Gastrocnemius medialis (tissue), 4 donors: ENCODE results near the gene RAMACL. TPM values are rescaled to one million over a fixed set of nuclear protein-coding genes. Genes with fewer than 3 reads are reported as not detected.

Source experiments
- ATAC-seq, 2 donors: fragments of 150-250 bp; one replicate each; pipeline ENCODE4 v1.9.1; 2016
- DNase-seq, 2 donors: peaks; one replicate each; pipeline ENCODE4 v3.0.0-alpha.2; 2019
- H3K27ac ChIP-seq, 4 donors: fragments of 200-600 bp; sonication (generic); 1 replicate in 1 of 4; 2 replicates in 3 of 4; pipeline ENCODE4 v1.5.1; 2016 to 2018; ENCODE audit warnings: mild to moderate bottlenecking in 2 of 4, moderate library complexity in 1 of 4
- H3K27me3 ChIP-seq, 3 donors: fragments of 200-600 bp; sonication (generic) in 2 of 3; 1 replicate in 1 of 3; 2 replicates in 2 of 3; pipeline versions ENCODE4 v1.5.1 to v1.6.0; 2016 to 2019; ENCODE audit warnings: mild to moderate bottlenecking in 1 of 3, moderate library complexity in 1 of 3
- H3K36me3 ChIP-seq, 2 donors: fragments of 200-600 bp; sonication (generic) in 1 of 2; one replicate each; pipeline ENCODE4 v1.5.1; 2017 to 2018
- H3K4me1 ChIP-seq, 2 donors: fragments of 200-600 bp; sonication (generic) in 1 of 2; one replicate each; pipeline ENCODE4 v1.5.1; 2016 to 2017; ENCODE audit warnings: mild to moderate bottlenecking in 2 of 2
- H3K4me3 ChIP-seq, 4 donors: fragments of 200-600 bp; sonication (generic) in 3 of 4; 1 replicate in 1 of 4; 2 replicates in 3 of 4; pipeline ENCODE4 v1.5.1; 2016 to 2019; ENCODE audit warnings: mild to moderate bottlenecking in 2 of 4
- H3K9me3 ChIP-seq, 3 donors: fragments of 200-600 bp; sonication (generic) in 2 of 3; 1 replicate in 1 of 3; 2 replicates in 2 of 3; pipeline ENCODE4 v1.5.1; 2016 to 2019
- POLR2A ChIP-seq, 2 donors: fragments of 450-650 bp; IDR thresholded peaks; one replicate each; pipeline ENCODE4 v1.6.1; 2017; ENCODE audit warnings: antibody characterized with exemption in 2 of 2, mild to moderate bottlenecking in 2 of 2, moderate library complexity in 2 of 2
- in situ Hi-C, 4 donors: fragments of 200-750 bp; cut with MboI; loops; one replicate each; pipeline versions ENCODE4 v1.15.0 to v1.8.0; 2017; ENCODE audit warnings: low sequenced_read_pairs in 4 of 4
- intact Hi-C: fragments of 100-400 bp; cut with DNase I; formaldehyde crosslinking; loops from one replicate; pipeline ENCODE4 v1.15.1; 2023; ENCODE audit warnings: low total_unique reads
- total RNA-seq, 4 donors: library from RNA; depleted of rRNA; stranded (reverse); fragments of >200 nt; gene quantifications; one replicate each; pipeline versions ENCODE4 v1.1.0 to v1.2.3, GENCODE V29; 2016
- TF ChIP-seq, protein P1 (sequence below), 5 experiments: fragments of 450-650 bp in 3 of 5; fragments of 200-600 bp in 2 of 5; sonication (generic) in 2 of 5; IDR thresholded peaks in 4 of 5; conservative IDR thresholded peaks in 1 of 5; 1 replicate in 4 of 5; 2 replicates in 1 of 5; pipeline ENCODE4 v1.5.1; 2016 to 2019; ENCODE audit warnings: antibody characterized with exemption in 5 of 5, mild to moderate bottlenecking in 3 of 5, moderate library complexity in 3 of 5

The RAMACL gene
- total RNA-seq, 4 donors from 2014 or later: 0.18 to 5.6 (median 0.58) TPM

DNA sequence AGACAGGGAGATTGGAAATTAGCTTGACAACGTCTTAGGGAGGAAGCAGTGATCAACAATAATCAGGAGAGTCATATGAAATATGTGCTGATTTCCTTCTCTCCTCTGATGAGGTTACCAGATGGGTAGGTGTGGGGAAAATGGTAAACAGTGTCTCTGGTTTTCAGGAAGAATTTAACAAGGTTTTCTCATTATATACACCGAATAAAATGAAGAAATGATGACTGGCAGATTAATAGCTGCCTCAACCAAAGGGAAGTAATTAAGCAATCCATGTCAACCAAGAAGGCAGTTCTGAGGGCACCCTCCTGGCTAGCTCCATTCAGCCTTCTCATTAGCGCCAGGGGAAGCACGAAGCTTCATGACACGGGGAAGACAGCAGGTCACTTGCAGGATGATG, 12.7 kb upstream of the RAMACL start:
- Histone ChIP-seq H3K4me1 (peaks cover 11 to 35% of the 10 kb centered on the region in 2 donors), H3K36me3 (no peaks in the 10 kb centered on the region), H3K27me3 (no peaks in the 10 kb centered on the region), H3K9me3 (no peaks in the 10 kb centered on the region), H3K4me3 (no peak overlapping the region), H3K27ac (peak overlapping the region; percentile 68 to 77 (median 74))
- intact Hi-C loops: no loop called here
- no peak for DNase-seq
- no peak for ATAC-seq
- in situ Hi-C loops: no loop called here
- no peak for TF ChIP-seq POLR2A (IDR thresholded peaks at IDR 0.05)
- TF ChIP-seq, protein P1, sequence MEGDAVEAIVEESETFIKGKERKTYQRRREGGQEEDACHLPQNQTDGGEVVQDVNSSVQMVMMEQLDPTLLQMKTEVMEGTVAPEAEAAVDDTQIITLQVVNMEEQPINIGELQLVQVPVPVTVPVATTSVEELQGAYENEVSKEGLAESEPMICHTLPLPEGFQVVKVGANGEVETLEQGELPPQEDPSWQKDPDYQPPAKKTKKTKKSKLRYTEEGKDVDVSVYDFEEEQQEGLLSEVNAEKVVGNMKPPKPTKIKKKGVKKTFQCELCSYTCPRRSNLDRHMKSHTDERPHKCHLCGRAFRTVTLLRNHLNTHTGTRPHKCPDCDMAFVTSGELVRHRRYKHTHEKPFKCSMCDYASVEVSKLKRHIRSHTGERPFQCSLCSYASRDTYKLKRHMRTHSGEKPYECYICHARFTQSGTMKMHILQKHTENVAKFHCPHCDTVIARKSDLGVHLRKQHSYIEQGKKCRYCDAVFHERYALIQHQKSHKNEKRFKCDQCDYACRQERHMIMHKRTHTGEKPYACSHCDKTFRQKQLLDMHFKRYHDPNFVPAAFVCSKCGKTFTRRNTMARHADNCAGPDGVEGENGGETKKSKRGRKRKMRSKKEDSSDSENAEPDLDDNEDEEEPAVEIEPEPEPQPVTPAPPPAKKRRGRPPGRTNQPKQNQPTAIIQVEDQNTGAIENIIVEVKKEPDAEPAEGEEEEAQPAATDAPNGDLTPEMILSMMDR (IDR thresholded peaks at IDR 0.05 in 4 of 5, conservative IDR thresholded peaks at IDR 0.05 in 1 of 5): no peak

DNA sequence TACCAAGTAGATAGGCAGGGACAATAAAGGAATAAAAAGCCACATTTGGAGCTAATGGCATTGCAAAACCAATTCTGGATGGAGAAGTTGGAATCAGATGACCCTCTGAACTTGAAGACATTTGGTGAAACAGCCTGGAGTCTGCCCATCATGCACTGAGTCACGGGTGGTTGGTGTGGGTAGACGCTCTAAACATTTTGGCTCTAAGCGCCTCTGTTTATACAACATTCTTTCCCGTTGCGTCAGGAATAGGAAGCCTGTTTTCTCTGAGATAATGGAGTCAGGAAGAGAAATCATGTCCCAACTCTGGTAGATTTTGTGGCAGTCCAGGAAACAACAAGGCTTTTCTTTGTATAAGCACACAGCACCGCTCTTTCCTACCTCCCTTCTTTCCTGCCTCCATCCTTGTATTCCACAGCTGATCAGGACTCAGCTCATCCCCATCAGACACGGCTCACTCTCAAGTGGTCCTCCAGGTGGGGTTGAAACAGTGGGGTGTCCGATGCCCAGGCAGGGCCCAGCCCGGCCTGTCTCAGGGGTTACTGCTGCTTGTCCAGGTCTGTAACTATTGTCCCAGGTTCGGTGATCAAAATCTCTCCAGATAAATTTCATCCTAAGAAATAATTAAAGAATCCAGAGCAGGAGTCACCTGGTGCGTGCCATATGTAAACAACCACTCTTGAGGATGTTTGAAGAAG, 12.1 kb upstream of the RAMACL start:
- Histone ChIP-seq H3K36me3 (no peaks in the 10 kb centered on the region), H3K27ac (peak overlapping the region; percentile 68 to 77 (median 74)), H3K4me1 (peaks cover 11 to 35% of the 10 kb centered on the region in 2 donors), H3K27me3 (no peaks in the 10 kb centered on the region), H3K9me3 (no peaks in the 10 kb centered on the region), H3K4me3 (no peak overlapping the region)
- peak; percentile 78 to 92 for ATAC-seq
- peak in 1 of 2 donors; percentile 46 for DNase-seq
- in situ Hi-C loops: no loop called here
- intact Hi-C loops: no loop called here
- TF ChIP-seq POLR2A (IDR thresholded peaks at IDR 0.05): no peak
- TF ChIP-seq, protein P1 (IDR thresholded peaks at IDR 0.05 in 4 of 5, conservative IDR thresholded peaks at IDR 0.05 in 1 of 5): no peak

DNA sequence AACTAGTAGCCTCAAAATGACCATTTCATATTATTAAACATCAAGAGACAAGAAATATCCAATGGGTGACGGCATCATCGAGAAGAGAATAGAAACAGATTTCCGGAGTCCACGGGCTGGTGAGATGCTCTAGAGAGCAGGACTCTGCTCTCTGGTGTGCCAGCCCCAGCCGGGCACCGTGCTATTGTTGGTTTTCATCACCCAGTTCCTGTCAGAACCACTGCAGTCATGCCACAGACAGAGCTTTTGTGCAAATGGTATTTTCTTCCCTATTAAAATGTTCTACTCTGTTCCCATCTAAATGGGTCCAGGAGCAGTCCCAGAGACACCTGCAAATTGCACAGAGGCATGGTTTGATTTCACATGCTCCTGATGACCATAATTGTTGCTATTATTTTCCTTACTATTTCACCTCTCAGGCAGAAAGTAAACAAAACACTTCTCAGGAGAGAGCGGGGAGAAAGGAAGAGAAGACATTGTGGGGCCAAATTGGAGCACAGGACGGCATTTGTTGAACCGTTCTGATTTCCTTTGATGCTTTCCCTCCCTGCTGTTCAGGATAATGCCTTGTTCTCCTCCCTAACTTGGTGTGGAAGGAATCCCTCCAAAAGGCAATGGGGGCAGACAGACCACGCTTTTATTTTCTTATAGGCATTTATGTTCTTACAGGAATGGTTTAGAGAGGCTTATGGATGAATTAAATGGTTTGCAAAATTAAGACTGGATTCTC, 11.4 kb upstream of the RAMACL start:
- H3K27ac ChIP-seq: peak overlapping the region; percentile 29 to 74 (median 71)
- H3K36me3 ChIP-seq: no peaks in the 10 kb centered on the region
- peaks cover 11 to 35% of the 10 kb centered on the region in 2 donors for H3K4me1 ChIP-seq
- ATAC-seq: no peak
- no peak overlapping the region for H3K4me3 ChIP-seq
- intact Hi-C loops (loop anchor here (1.0 kb wide), 1 partner anchor 9 kb away; no protein-coding TSS in a partner anchor), in situ Hi-C loops (no loop called here)
- H3K27me3 ChIP-seq: no peaks in the 10 kb centered on the region
- no peak for DNase-seq
- H3K9me3 ChIP-seq: no peaks in the 10 kb centered on the region
- TF ChIP-seq POLR2A (IDR thresholded peaks at IDR 0.05): no peak
- TF ChIP-seq, protein P1 (IDR thresholded peaks at IDR 0.05 in 4 of 5, conservative IDR thresholded peaks at IDR 0.05 in 1 of 5): no peak

DNA sequence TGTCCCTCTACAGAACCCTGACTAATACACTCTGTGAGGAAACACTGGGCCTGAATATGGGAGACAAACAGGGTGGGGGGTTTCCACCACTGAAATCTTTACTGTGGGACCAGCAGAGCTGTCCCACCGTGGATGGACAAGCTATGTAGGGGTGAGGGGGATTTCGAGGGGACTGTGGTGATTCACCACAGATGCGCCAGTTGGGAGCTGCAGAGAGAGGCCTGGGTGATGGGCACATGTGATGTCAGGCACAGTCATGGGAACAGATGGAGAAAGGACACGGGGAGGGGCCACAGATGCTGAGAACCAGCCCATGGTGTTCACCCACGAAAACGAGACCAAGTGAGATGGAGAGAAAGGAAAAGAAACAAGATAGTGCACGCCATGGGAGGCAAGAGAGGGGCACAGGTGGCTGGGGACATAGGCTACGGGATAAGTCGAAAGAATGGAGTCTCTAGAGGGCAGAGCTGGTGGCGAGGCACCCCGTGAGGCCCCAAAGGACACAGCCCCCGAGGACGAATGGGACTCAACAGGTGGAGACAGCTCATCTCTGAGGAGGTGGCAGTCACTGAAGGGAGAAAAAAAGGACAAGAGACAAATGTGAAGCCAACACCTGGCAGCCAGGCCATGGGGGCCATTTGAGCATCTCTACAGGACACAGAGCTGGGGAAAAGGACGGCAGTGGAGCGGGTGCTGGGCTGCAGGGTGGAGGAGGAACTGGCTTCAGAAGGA, 10.5 kb upstream of the RAMACL start:
- Histone ChIP-seq H3K4me1 (peaks cover 11 to 38% of the 10 kb centered on the region in 2 donors), H3K36me3 (no peaks in the 10 kb centered on the region), H3K27me3 (no peaks in the 10 kb centered on the region), H3K27ac (peak overlapping the region; percentile 29 to 74 (median 61)), H3K4me3 (no peak overlapping the region), H3K9me3 (no peaks in the 10 kb centered on the region)
- ATAC-seq (no peak), DNase-seq (no peak)
- in situ Hi-C loops (no loop called here), intact Hi-C loops (loop anchor here (1.0 kb wide), 1 partner anchor 8 kb away; no protein-coding TSS in a partner anchor)
- TF ChIP-seq, protein P1 (IDR thresholded peaks at IDR 0.05 in 4 of 5, conservative IDR thresholded peaks at IDR 0.05 in 1 of 5): no peak
- TF ChIP-seq POLR2A (IDR thresholded peaks at IDR 0.05): no peak
